Measurements from ENCODE around the gene WDR53.
"Not testable (repeated sequence)": the region's sequence is repeated elsewhere in the genome, so short reads cannot be mapped to it uniquely, and the experiment has no call there.

WDR53 gene

GRCh38 chr3:196514913-196515621 is 53.3 kb downstream of the WDR53 start, which contains the start of gene SMCO1:
TSS of gene SMCO1 (minus strand) at chr3:196515346. CDS start at chr3:196515209, 137 bp downstream.
- DNase-seq, result no peak

- no peak for DNase-seq
These were observed 54.0 kb downstream of the WDR53 start for GRCh38 chr3:196514350-196514716.

GRCh38 chr3:196513697-196514349 is 54.5 kb downstream of the WDR53 start:
- DNase-seq, result no peak

- not testable (repeated sequence) for DNase-seq
These were observed 56.5 kb downstream of the WDR53 start for GRCh38 chr3:196511646-196512425.

- DNase-seq, result not testable (repeated sequence)
These were observed 57.2 kb downstream of the WDR53 start for GRCh38 chr3:196511108-196511507.

GRCh38 chr3:196506687-196507086 is 61.7 kb downstream of the WDR53 start:
- DNase-seq, result no peak

- DNase-seq, result no peak
These were observed 63.8 kb downstream of the WDR53 start for GRCh38 chr3:196504556-196504955.
